GM12892 (cell line): ENCODE data around the gene CHST7.

ENCODE experiments used
- POLR2A ChIP-seq: IDR thresholded peaks from 2 replicates; pipeline ENCODE4 v1.6.1; 2011; ENCODE audit warnings: low read depth, low read length, control low read depth
- POLR2AphosphoS5 ChIP-seq: IDR thresholded peaks from 2 replicates; pipeline ENCODE4 v1.6.1; 2011; ENCODE audit warnings: low read depth, low read length, control low read depth
- TAF1 ChIP-seq: IDR thresholded peaks from 2 replicates; pipeline ENCODE4 v1.6.1; 2011; ENCODE audit warnings: low read depth, mild to moderate bottlenecking, control low read depth, low read length, borderline replicate concordance

GRCh38 chrX:46553935-46554334 is 19.6 kb upstream of the CHST7 start:
- no peak for TF ChIP-seq POLR2AphosphoS5
- no peak for TF ChIP-seq POLR2A
- TF ChIP-seq TAF1 = no peak
